GM21737 (cell line): ENCODE measurements around the gene ALKBH5.

Source experiments
- ATAC-seq: cut with Tn5 transposase; IDR thresholded peaks from one replicate; pipeline ENCODE4 v1.9.1; 2021; ENCODE audit warnings: mild to moderate bottlenecking, moderate library complexity; ENCODE audit not compliant: unreplicated experiment

ALKBH5 gene

DNA sequence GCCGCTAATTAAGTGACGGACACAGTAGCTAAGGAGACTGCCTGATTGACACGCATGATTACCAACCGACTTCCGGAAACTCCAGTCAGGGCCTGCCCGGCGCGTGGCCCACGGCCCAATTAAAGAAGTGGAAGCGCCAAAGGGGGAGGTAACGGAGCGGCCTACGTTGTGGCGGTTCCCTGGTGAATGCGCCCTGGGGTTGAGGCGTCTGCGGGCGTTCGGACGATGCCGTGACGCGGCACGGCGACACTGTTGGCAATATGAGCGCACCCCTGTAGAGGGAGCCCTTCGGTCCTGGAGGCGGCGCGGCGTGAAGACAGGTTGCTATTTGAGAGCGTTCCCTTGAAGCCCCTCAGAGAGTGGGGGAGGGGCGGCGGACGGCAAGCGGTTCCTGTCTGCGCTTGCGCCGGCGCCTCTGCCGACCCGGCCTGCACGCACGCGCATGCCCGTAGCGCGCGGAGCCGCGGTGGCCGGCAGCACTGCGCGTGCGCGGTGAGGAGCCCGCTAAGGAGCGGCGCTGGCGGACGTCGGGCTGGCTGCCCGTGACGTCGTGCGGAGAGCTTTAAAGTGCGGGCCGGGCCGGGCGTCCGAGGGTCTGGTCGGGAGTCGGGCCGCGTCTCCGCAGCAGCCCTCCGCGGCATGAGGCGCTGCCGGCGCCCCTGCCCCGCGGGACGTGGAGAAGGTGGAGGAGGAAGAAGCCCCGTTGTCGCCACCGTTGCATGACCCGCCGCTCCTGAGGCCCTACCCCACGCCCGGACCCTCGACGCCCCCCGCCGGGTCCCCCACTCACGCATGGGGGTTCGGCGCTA lies at the start of gene ALKBH5:
Gene ALKBH5, plus strand, starts transcription at position 495 of the 809 bp plus-strand sequence. CDS start 416 bp downstream, outside the sequence.
- peak; percentile 71 for ATAC-seq

DNA sequence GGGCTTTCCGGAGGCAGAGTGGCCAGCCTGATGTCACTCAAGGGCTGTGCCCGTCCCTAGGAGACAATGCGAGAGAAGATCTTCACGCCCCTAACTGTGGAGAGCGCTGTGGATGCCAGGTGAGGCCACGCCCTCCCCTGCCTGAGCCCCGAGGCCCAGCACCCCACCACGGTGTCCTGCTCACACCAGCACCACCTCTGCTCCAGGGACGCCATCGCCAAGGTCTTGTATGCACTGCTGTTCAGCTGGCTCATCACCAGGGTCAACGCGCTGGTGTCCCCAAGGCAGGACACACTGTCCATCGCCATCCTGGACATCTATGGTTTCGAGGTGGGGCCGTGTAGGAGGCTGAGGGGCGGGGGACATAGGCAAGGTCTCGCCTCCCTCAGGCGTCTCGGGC lies 47.3 kb upstream of the ALKBH5 start:
- no peak for ATAC-seq

DNA sequence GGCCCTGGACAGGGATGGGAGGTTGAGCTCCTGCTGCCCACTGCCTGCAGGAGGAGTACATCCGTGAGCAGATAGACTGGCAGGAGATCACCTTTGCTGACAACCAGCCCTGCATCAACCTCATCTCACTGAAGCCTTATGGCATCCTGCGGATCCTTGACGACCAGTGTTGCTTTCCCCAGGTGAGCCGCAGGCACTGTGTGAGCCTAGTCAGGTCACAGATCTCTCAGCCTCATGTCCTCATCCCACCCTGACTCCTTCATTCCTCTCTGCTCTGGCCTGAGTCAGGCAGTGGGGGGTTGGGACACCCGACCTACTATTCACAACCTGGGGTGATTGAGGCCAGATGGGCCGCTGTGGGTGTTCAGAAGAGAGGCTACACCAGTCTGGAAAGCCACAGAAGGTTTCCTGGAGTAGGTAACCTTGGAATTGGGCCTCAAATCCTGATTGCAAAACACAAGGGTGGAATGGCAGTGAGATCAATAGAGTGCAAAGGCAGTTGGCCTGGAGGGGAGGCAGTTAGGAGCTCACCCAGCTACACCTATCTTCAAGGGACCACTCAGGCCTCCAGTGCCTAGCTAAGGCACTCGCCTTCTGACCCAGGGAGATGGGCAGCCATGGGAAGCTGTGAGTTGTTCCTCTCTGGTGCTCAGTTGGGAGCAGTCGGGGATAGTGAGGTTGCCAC lies 45.4 kb upstream of the ALKBH5 start:
- ATAC-seq: no peak

DNA sequence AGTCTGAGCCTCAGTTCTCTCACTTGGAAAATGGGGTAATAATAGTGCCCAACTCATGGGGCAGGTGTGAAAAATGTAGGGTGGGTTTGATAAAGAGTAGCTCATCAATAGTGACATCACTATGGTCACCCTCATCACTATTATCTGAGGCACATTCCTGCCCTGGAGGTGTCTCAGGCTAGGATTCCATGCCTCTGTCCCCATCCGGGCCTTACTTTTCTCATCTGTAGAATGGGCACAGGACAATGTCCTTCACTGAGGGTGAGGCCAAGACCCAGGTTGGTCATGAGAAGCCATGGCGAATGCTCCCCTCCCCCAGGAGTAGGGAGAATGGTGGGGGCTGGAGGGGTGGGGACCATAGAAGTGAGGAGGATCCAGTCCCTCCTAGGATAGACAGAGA lies 44.5 kb upstream of the ALKBH5 start:
- no peak for ATAC-seq

DNA sequence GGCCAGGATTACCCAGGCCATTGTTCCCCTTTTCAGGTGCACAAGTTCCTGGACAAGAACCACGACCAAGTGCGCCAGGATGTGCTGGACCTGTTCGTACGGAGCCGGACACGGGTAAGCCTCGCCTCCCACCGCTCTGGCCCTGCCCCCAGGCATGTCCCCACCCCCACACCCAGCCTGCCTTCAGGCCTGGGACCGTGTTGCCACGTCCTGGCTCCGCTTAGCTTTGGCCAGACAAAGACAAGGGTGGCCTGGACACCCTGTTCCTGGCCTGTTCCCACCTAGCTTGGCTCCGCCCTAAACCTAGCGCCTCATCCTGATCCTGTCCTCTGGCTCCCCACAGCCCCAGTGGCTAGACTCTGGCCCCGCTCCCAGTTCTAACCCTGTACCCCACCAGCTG lies 44.1 kb upstream of the ALKBH5 start:
- ATAC-seq: no peak

DNA sequence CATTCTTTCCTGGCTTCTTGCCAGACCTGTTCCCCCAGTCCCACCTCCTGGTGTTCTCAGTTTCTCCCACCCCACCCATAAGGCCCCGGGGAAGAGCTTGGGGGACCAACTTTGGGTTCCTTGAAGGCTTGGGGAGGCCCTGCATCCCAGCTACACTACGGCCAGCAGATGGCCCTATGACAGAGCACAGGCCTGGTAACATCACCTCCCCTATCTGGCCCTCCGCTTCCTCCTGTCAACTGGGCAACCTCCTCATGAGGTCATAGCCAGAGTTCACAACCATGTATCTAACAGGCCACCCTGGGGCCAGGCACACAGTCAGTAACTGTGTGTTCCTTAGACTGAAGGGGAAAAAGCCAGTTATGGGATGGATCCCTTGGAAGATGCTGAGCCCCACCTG lies 43.7 kb upstream of the ALKBH5 start:
- no peak for ATAC-seq

DNA sequence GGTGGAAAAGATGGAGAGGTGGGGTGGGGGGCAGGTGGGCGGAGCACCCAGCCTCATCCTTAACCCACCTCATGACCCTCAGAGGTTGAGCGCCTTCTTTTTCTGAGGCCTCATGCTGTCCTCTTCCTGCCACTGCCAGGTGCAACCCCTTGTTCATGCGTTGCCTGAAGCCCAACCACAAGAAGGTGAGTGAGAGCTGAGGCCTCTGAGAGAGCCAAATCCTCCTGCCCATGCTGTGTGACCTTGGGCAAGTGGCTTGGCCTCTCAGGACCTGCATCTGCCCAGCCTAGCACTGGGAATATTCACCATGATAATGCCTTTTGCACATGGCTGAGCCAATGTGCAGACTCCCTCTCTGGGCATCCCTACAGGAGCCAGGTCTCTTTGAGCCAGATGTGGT lies 43.0 kb upstream of the ALKBH5 start:
- no peak for ATAC-seq

DNA sequence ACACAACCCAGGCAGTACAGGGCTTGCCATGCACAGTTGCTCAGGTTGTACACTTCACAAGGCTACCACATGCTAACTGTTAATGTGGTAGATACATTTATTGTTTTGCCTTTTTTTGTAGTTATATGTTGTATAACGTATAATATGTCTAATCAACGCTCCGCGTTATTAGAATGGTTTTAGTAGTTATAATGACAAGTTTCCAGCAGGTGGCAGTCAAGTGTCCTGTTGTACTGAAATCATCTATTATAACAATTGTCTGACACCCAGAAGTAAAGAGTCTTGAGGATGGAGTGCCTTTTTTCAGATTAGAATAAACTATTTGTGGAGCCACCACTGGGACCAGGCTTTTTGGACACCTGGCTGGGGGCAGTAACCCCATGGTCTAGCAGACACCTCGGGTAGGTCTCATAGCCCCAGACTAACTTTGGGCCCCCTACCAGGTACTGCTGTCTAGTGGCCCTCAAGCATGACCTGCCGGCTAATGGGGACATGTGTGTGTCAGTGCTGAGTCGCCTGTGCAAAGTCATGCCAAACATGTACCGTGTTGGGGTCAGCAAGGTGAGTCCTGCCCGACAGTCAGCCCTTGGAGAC lies 42.3 kb upstream of the ALKBH5 start:
- ATAC-seq: no peak

DNA sequence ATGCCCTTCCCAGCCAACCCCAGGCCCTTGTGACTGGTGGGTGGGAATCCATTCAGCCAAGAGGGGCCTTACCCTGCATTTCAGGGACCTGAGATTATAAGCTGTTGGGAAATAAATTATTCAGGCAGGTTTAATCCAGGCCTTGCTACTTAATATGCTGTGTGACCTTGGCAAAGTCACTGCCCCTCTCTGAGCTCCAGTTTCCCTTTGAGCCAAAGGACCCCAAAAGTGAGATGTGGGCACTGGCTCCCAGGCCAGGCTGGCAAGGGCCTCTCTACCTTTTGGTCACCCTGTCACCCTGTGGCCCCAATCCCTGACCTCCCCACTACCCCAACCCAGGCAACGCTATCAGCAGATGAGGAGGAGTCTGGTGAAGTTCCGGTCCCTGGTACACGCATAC lies 41.2 kb upstream of the ALKBH5 start:
- no peak for ATAC-seq

DNA sequence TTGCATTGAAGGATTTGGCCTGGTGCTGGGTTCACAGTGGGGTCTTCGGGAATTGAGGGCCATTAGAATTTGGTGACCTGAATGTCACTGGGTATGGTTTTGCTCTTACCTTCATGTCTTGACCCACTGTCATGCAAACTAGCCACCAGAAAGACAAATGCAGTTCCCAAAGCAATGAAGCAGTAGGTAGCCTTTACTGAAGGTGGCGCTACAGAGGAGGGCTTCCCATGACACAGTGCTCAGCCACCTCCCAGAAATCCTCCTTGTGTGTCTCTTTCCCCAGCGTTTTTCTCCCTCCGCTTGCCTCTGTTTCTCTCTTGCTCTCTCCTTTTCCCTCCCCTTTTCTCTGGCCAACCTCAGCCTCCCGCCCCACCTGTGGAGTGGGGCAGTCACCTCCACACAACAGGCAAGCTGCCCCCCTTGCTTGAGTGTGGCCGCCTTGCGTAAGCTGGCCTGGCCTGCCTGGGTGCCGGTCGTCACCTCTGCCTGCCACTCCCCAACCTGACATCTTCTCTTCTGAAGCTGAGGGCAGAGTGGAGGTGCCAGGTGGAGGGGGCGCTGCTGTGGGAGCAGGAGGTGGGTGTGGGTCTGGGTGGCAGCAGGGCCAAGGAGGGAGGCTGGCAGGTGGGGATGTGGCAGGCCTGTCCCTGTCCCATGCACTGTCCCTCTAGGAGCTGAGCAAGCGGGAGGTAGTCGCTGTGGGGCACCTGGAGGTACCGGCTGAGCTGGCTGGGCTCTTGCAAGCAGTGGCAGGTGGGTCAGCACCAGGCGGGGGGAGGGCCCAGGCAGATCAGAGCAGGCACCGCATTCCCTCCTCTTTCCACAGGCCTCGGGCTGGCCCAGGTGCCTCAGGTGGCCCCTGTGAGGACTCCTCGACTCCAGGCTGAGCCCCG lies 40.3 kb upstream of the ALKBH5 start:
- ATAC-seq: no peak

DNA sequence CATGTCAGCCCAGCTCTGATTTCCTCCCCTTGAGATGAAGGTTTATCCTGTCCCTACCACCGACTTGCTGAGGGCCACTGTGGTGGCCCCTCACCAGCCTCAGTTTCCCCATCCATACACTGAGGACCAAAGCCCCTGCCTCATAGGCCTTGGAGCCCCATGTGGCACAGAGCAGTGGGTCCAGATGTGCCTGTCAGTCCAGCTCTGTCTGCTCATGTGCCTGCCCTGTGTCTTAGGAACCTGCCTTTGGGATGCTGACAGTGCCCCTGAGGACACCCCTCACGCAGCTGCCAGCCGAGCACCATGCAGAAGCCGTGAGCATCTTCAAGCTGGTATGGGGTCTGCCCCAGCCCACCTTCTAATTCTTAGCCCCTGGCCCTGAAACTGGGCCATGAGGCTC lies 39.4 kb upstream of the ALKBH5 start:
- ATAC-seq: no peak

DNA sequence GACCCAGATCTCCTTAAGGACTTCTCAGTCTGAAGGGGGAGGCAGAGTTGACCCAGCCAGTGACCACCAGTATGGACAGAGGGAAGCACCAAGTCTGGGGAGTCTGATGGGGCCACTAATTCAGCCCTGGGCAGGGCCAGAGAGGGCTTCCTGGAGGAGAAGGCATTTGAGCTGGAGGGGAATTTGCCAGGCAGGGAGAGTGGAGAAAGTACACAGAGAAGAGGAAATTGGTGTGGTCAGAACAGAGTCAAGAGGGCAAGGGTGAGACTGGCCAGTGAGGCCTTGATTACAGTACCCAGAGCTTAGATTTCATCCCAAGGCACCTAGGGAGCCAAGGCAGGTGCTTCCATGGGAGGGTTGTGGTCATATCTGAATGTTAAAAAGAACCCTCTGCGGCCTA lies 38.8 kb upstream of the ALKBH5 start:
- ATAC-seq: no peak

DNA sequence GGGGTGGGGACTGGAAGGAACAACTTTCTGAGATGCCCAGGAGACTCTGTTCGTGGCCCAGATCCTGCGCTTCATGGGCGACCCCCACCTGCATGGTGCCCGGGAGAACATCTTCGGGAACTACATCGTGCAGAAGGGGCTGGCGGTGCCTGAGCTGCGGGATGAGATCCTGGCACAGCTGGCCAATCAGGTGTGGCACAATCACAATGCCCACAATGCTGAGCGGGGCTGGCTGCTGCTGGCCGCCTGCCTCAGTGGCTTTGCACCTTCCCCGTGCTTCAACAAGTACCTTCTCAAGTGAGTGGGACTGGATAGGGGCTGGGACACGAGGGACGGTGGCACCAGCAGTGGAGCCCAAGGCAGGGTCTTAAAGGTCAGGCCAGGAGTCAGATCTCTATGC lies 37.8 kb upstream of the ALKBH5 start:
- ATAC-seq: no peak

DNA sequence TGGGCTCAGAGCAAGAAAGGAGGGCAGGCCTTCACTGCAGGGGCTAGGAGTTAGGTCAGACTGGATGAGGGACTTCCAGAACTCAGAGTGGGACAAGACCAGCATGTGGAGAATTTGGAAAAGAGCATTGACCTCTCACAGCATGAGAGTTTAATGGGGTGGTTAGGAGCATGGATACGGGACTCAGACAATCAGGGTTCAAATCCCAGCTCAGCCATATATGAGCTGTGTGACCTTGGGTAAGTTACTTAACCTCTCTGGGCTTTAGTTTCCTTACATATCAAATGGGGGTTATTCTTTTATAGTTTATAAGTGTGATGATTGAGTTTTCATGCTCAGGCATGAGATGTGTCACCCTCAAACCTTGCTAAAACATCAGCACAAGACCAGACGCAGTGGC lies 37.4 kb upstream of the ALKBH5 start:
- no peak for ATAC-seq

DNA sequence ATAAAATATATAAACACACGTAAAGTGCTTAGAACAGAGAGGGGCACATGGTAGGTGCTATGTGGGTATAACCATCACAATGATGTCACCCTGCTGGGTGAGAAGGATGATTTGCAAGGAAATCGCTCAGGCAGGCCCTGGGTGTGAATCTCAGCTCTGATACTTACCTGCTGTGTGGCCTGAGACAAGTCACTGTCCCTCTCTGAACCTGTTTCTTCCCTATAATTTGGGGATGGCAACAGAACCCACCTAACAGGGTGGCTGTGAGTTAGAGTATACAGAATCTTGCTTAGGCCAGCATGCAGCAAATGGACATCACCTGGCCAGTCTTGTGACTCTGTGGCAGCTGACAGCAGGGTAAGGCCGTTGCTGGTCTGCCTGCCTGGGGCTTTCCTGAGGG lies 36.6 kb upstream of the ALKBH5 start:
- ATAC-seq: no peak

DNA sequence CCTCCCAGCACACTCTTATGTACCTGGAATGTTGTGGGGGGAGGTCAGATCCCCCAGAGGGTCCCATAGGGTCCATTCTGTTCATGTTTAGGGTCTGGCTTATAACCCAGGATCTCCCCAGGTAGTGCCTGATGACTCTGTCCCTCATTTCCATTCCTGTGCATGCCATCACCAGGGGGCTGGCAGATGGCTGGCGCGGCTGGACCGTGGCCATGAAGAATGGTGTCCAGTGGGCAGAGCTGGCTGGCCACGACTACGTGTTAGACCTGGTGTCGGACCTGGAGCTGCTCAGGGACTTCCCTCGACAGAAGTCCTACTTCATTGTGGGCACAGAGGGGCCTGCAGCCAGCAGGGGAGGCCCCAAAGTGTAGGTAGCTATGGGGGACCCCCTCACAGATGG lies 35.0 kb upstream of the ALKBH5 start:
- ATAC-seq: no peak

DNA sequence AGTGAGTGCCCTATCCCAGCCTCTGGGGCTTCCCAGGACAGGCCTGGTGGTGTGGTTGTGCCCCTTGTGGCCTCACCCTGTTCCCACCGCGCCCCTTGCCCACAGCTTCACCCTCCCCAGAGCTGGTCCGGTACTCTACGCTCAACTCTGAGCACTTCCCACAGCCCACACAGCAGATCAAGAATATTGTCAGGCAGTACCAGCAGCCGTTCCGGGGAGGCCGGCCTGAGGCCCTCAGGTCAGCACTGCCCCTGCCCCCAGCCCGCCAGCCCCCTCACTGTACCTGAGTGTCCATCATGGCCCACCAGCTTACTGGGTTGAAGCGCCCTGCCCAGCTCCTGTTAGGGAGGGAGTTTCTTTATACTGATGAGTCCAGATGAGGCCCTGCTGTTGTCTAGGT lies 32.3 kb upstream of the ALKBH5 start:
- ATAC-seq: no peak

DNA sequence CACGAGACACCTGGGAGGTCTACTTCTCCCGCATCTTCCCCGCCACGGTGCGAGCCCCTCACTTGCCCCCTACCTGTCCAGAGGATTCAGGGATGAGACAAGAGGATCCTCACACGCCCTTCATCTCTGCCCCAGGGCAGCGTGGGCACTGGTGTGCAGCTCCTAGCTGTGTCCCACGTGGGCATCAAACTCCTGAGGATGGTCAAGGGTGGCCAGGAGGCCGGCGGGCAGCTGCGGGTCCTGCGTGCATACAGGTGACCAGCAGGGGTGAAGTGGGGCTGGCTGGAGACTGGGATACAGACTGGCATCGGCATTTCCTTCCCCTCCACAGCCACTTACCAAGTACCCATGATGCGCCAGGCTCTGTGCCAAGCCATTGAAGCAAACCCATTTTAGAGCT lies 28.4 kb upstream of the ALKBH5 start:
- ATAC-seq: no peak

DNA sequence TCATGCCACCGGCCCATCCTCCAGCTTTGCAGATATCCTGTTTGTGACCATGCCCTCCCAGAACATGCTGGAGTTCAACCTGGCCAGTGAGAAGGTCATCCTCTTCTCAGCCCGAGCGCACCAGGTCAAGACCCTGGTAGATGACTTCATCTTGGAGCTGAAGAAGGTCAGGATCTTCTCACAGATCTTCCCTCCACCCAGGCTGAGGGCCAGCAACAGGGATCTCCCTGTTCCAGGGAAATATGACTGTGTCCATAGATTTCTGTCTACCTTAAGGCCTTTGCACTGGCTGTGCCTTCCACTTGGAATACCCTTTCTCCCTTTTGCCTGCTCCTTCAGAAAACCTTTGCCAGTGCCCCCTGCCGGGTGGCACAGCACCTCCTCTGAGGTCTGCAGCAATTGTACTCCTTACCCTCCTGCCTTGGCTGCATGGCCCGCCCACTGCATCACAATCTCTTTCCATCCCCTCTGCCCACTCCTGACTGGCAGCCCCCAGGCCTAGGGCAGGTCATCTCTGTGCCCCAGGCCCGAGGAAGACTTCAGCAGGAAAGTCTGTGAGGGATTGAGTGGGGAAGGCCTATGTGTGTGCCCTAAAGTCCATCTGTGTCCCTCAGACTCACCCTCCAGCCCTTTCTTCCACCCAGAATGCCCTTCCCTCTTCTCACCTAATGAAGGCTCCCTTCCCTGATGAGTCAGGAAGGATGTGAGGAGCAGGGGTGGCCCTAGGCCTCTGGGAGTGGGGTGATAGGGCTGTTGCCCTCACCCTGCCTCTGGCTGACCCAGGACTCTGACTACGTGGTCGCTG lies 27.3 kb upstream of the ALKBH5 start:
- no peak for ATAC-seq

DNA sequence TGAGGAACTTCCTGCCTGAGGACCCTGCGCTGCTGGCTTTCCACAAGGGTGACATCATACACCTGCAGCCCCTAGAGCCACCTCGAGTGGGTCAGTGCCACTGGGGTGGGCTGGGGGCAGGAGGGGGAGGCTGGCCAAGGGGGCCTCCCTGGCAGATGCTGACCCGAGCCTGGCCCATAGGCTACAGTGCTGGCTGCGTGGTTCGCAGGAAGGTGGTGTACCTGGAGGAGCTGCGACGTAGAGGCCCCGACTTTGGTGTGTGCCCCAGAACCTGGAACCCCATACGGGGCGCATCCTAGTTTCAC lies 26.7 kb upstream of the ALKBH5 start:
- no peak for ATAC-seq
